ENCODE measurements around the gene KPNB1.

GRCh38 chr17:47720196-47720595, 70.5 kb downstream of the KPNB1 start:
- no peak for TF ChIP-seq CTCF (IDR thresholded peaks at IDR 0.05)
- no peak for TF ChIP-seq POLR2A (IDR thresholded peaks at IDR 0.05)
- TF ChIP-seq EP300 (IDR thresholded peaks at IDR 0.05) = no peak

Data from ovary (tissue), 3 donors.